IPS-NIHi7 (cell line): ENCODE measurements around the gene PLCH1.

Experiments
- DNase-seq: peaks from one replicate; pipeline ENCODE4 v3.0.0; 2012; ENCODE audit warnings: mixed read lengths; ENCODE audit errors: extremely low spot score

The PLCH1 gene

GRCh38 chr3:155465664-155466063 is 279.2 kb downstream of the PLCH1 start:
- DNase-seq, result no peak

GRCh38 chr3:155462672-155463071 is 282.2 kb downstream of the PLCH1 start:
- no peak for DNase-seq

GRCh38 chr3:155457591-155457990 is 287.3 kb downstream of the PLCH1 start:
- no peak for DNase-seq

DNA sequence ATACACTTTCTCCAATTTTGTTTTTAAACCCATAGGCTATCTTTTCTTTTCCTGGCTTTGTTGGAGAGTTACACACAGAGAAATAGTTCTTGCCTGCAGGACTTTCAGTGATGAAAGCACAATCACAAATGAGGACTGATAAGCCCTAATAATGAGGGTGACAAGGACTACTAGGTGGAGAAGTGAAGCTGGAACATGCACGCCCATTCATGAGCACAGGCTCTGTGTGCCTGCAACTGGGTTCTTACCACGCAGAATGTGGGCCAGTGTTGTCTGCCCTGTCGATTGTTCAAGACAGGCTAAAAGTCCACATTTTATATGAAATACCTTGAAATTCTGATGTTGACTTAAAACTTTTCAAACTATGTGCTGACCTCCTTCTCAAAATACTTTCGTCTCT is 289.1 kb downstream of the PLCH1 start:
- no peak for DNase-seq

DNA sequence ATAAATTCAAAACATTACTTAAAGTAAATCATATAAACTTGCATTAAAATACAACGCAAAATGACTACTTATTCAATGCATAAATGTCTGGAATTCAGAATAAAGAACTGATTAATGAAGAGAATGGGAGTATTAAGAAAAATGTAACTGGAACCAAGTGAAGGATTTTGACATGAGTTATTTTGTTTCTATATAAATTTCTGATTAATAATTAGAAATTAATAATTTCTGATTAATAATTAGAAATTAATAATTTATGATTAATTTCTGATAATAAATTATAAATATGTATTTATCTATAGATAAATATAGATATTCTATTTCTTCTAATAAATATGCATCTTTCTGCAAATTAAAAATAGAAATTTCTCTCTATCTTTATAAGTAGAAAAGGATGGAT is 291.4 kb downstream of the PLCH1 start:
- DNase-seq, result no peak

- no peak for DNase-seq
These were observed 295.1 kb downstream of the PLCH1 start for GRCh38 chr3:155449613-155450267.

DNA sequence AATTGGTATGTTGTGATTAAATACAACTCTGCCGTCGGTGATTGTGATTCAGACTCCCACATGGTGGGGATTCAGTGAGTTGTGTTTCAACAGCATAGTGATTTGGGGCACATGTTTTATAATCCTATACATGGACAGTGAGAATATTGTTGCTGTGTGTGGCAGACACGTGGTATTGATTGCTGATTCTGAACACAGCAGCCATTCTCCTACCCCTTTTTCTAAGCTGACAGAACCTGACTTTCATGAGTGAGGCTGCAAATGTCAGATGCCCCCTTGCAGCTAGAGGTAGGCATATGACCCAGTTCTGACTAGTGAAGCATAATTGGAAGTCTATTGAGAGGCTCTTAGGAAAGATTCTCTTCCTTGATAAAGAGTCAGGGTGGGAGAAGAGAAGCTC is 296.3 kb downstream of the PLCH1 start:
- no peak for DNase-seq

GRCh38 chr3:155446366-155446765 is 298.5 kb downstream of the PLCH1 start:
- DNase-seq, result no peak

- no peak for DNase-seq
These were observed 300.1 kb downstream of the PLCH1 start for GRCh38 chr3:155444771-155445170.

DNA sequence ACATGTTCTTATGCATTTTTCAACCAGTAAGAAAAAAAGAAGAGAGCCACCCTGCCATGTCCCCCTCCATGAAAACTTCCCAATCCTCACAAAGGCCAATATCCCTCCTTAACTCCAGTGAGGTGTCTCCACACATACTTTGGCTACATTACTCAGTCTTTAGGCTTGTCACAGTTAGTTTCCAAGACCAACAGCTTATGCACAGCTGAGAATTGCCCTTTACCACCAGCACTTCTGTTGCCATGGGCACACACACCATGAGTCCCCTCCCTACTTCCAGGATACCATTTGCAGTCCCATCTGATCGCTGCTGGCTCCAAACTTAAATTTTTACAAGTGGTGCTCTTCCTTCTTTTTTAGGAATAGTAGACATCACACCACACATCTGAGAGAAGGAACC is 301.1 kb downstream of the PLCH1 start:
- no peak for DNase-seq

DNA sequence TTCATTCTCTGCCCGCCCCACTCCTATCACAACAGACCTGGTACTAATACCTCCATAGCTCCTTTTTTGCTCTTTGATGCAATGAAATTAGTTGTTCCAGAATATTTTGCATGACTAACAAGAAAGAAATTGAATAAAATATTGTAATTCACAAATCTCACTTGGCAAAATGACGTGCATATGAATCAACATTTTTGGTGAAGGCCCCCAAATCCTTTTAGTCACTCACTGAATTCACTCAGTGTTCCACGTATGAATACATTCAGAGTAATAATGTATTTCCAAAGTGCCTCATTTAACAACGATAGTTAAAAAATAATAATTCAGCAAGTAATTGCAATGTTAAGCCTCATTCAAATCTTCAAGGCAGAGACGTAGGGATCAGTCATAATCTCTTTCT is 302.8 kb downstream of the PLCH1 start:
- DNase-seq, result no peak

- DNase-seq, result no peak
These were observed 303.4 kb downstream of the PLCH1 start for GRCh38 chr3:155441506-155441905.

DNA sequence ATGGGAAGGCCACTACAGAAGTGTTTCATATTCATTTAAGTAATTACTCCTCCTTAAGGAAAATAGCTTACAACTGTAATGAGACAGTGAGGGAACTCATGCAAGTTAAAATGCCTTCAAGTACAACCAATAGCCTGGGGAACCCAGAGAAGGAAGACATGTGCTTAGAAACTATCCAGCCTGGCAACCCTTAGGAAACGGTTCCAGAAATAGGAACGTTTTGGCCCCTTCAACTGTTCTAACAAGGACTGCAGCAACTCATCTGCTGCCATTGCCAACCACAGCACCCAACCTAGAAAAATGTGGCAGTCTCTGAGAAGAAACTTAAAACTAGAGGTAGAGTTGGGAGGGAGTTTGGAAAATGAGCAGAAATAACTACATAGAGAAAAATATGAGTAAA is 303.8 kb downstream of the PLCH1 start:
- no peak for DNase-seq

DNA sequence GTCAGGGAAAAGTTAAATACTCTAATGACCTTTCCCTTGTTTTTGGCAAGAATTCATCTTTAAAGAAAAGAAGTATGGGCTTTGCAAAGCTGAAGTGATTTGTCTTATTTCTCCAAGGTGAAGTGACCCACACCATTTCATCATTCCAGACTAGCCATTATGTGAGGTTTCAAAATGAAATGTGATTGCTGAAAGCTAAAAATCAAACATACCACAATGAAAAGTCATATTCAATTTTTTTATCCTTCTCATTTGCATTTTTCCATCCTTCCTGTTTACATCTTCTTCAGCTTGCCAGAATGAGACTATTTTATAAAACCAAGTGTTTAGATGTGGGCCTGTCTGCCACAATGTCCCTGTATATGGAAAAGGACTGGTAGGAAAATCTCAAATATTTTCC is 309.1 kb downstream of the PLCH1 start:
- DNase-seq, result no peak

DNA sequence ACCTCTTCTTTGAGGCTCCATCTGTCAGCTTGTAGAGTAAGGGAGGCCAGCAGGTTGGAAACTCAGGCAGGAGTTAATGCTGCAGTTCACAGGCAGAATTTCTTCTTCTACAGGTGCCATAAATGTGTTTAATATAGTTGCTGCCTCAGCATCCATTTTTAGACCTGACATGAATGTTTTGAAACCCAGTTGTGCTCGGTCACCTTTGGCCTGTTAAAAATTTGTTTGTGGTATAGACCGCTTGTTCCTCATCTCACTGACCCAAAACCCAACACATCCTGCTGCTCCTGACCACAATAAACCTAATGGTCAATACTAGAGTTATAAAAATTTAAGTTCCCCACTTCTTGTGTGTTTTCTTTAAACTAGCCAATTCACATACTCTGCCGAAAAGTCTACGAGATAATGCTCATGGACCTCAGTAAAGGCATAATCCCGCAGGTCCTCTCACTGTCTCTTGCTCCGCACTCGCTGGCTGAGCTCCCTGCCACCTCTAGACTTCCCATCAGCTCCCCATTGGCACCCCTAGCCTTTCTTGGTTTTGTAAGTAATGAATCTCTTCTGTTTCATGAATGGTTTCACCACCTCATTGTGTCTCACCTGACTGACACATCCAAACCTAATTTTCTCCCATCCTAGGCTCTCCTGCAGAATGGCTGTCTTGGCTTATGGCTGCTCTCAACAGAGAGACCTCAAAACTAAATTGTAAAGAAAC is 312.9 kb downstream of the PLCH1 start:
- DNase-seq, result no peak

- no peak for DNase-seq
These were observed 316.3 kb downstream of the PLCH1 start for GRCh38 chr3:155428563-155428962.

GRCh38 chr3:155426524-155427230 is 318.2 kb downstream of the PLCH1 start:
- DNase-seq, result no peak

DNA sequence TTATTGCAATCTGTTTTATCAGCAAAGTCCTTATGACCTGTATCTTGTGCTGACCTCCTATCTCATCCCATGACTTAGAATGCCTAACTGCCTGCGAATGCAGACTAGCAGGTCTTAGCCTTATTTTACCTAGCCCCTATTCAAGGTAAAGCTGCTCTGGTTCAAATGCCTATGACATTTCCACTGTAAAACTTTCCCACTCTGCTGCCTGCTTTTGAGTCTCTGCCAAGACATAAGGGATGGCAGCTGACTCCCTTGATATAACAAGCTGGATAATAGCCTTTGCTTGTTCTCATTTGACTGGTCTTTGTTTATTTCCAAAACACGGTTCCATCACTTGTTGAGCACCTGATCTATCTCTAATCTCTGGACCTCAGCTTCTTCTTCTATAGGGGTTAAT is 319.5 kb downstream of the PLCH1 start:
- DNase-seq, result no peak

- no peak for DNase-seq
These were observed 320.6 kb downstream of the PLCH1 start for GRCh38 chr3:155424323-155424710.

DNA sequence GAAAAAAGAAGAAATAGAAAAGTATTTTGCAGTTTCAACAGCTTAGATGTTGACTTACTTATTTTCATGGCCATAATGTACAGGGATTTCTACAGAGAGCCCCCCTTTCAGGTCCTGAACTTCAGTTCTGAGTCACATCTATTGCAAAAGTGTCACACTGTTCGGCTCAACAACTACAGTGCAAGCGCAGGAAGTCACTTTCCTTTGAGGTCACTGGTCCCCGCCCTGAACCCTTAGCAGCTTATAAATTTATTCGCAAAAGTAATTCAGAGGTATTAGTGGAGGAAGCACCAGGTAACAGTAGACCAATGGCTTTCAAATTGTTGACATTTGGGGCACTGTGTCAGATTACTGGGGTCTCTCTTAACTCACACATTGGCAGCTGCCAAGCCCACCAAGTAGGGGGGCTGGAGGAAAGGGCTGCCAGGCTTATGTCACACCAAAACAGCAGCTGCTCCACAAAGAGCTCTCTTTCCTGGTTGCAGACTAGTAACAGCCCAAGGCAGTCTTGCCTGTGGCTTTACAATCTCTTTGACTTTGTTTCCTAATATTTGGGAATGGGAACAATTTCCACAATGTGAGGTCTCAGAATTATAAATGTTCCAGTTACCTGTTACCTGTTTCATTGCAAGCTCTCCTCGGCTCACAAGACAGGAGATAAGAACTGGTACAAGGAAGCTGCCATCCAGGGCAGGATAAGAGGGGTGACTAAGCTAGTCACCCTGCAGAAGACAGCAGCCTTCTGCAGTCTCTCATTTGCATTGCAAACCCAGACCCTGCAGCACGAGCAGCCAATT is 321.1 kb downstream of the PLCH1 start:
- peak; percentile 64 for DNase-seq

- DNase-seq, result peak; percentile 36
These were observed 323.9 kb downstream of the PLCH1 start for GRCh38 chr3:155420881-155421486.

DNA sequence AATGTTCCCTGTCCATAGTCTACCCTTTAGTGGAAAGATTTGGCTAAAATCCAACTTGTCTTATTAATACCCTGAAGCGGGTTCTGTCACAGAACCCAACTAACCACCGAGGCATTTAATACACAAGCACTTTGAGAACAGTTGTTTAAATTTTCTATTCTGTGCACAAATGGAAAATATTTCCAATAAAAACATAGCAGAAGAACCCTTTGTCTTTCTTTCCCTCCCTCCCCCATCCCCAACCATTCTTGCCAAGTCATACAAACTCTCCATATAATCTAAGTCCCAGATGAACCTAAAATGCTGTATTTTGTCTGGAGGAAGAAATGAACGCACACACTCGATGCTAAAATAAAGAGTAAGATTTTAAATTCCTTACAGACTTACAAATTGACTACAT is 324.5 kb downstream of the PLCH1 start:
- DNase-seq, result no peak
